ENCODE data around the gene NEDD8. TPM values are rescaled to one million over a fixed set of nuclear protein-coding genes. Genes with fewer than 3 reads are reported as not detected.
"Not testable (repeated sequence)": the region's sequence is repeated elsewhere in the genome, so short reads cannot be mapped to it uniquely, and the experiment has no call there.

Gene NEDD8
- total RNA-seq, 2 donors from 2014 or later, result 196 to 199 TPM

- H3K4me1 Mint-ChIP-seq (ENCODE audit: low read depth in 2 of 2), result peaks cover 34 to 43% of the 10 kb centered on the region in 2 donors
- ATAC-seq (peak; percentile 84 to 85), DNase-seq (ENCODE audit: low spot score) (peak; percentile 88)
- H3K36me3 Mint-ChIP-seq, result peaks cover 7% of the 10 kb centered on the region
- no peaks in the 10 kb centered on the region for H3K9me3 Mint-ChIP-seq
- no peaks in the 10 kb centered on the region for H3K27me3 Mint-ChIP-seq
- peak within 1 kb of the TSS; percentile 97 to 99 for H3K27ac Mint-ChIP-seq
- H3K4me3 Mint-ChIP-seq, result peak within 1 kb of the TSS; percentile 94
These were observed 16.4 kb downstream of the NEDD8 start, which contains the start of gene MDP1 for GRCh38 chr14:24215495-24216344. Gene MDP1, minus strand, starts transcription at chr14:24216066. Its CDS starts 111 bp downstream, at chr14:24215955.

GRCh38 chr14:24213866-24214662 lies 18.1 kb downstream of the NEDD8 start:
- no peaks in the 10 kb centered on the region for H3K27me3 Mint-ChIP-seq
- H3K9me3 Mint-ChIP-seq, result no peaks in the 10 kb centered on the region
- peak overlapping the region; percentile 98 for H3K4me3 Mint-ChIP-seq
- no peak for ATAC-seq
- H3K36me3 Mint-ChIP-seq, result peaks cover 16% of the 10 kb centered on the region
- peak overlapping the region; percentile 97 to 99 for H3K27ac Mint-ChIP-seq
- peaks cover 41 to 49% of the 10 kb centered on the region in 2 donors for H3K4me1 Mint-ChIP-seq (ENCODE audit: low read depth in 2 of 2)
- DNase-seq (ENCODE audit: low spot score), result no peak

- Mint-ChIP-seq H3K36me3 (peaks cover 16% of the 10 kb centered on the region), H3K9me3 (no peaks in the 10 kb centered on the region), H3K4me3 (peak within 1 kb of the TSS; percentile 98), H3K27ac (peak within 1 kb of the TSS; percentile 97 to 99), H3K27me3 (no peaks in the 10 kb centered on the region), H3K4me1 (ENCODE audit: low read depth in 2 of 2) (peaks cover 41 to 49% of the 10 kb centered on the region in 2 donors)
- DNase-seq (ENCODE audit: low spot score) (peak; percentile 99), ATAC-seq (peak; percentile 90 to 94)
These were observed 19.0 kb downstream of the NEDD8 start, which contains the start of gene CHMP4A for GRCh38 chr14:24212924-24213865. Gene CHMP4A, minus strand, starts transcription at chr14:24213488. Its CDS starts 49 bp downstream, at chr14:24213439.

GRCh38 chr14:24211311-24211710 lies 20.9 kb downstream of the NEDD8 start:
- ATAC-seq (no peak), DNase-seq (ENCODE audit: low spot score) (no peak)
- Mint-ChIP-seq H3K27ac (peak overlapping the region; percentile 97 to 99), H3K27me3 (no peaks in the 10 kb centered on the region), H3K4me3 (no peak overlapping the region), H3K36me3 (peaks cover 25% of the 10 kb centered on the region), H3K4me1 (ENCODE audit: low read depth in 2 of 2) (peaks cover 50 to 59% of the 10 kb centered on the region in 2 donors), H3K9me3 (no peaks in the 10 kb centered on the region)

- DNase-seq (ENCODE audit: low spot score) (no peak), ATAC-seq (no peak)
- Mint-ChIP-seq H3K36me3 (peaks cover 45% of the 10 kb centered on the region), H3K9me3 (no peaks in the 10 kb centered on the region), H3K4me3 (no peak overlapping the region), H3K27ac (peak overlapping the region; percentile 23 to 40), H3K4me1 (ENCODE audit: low read depth in 2 of 2) (peaks cover 42 to 45% of the 10 kb centered on the region in 2 donors), H3K27me3 (no peaks in the 10 kb centered on the region)
These were observed 24.5 kb downstream of the NEDD8 start for GRCh38 chr14:24207625-24208024.

- H3K9me3 Mint-ChIP-seq, result no peaks in the 10 kb centered on the region
- H3K4me3 Mint-ChIP-seq, result no peak overlapping the region
- peaks cover 43 to 45% of the 10 kb centered on the region in 2 donors for H3K4me1 Mint-ChIP-seq (ENCODE audit: low read depth in 2 of 2)
- peak in 1 of 2 donors; percentile 60 for ATAC-seq
- peak overlapping the region; percentile 23 to 40 for H3K27ac Mint-ChIP-seq
- H3K36me3 Mint-ChIP-seq, result peaks cover 49% of the 10 kb centered on the region
- H3K27me3 Mint-ChIP-seq, result no peaks in the 10 kb centered on the region
- no peak for DNase-seq (ENCODE audit: low spot score)
These were observed 25.0 kb downstream of the NEDD8 start for GRCh38 chr14:24207104-24207551.

GRCh38 chr14:24206260-24207103 lies 25.7 kb downstream of the NEDD8 start:
- H3K36me3 Mint-ChIP-seq, result peaks cover 52% of the 10 kb centered on the region
- no peak for ATAC-seq
- DNase-seq (ENCODE audit: low spot score), result no peak
- H3K27me3 Mint-ChIP-seq, result no peaks in the 10 kb centered on the region
- no peak overlapping the region for H3K4me3 Mint-ChIP-seq
- peak overlapping the region; percentile 23 to 40 for H3K27ac Mint-ChIP-seq
- no peaks in the 10 kb centered on the region for H3K9me3 Mint-ChIP-seq
- H3K4me1 Mint-ChIP-seq (ENCODE audit: low read depth in 2 of 2), result peaks cover 41 to 43% of the 10 kb centered on the region in 2 donors

GRCh38 chr14:24204163-24205146 lies 27.7 kb downstream of the NEDD8 start:
- no peak overlapping the region for H3K4me3 Mint-ChIP-seq
- no peaks in the 10 kb centered on the region for H3K9me3 Mint-ChIP-seq
- DNase-seq (ENCODE audit: low spot score), result no peak
- ATAC-seq, result no peak
- peaks cover 45% of the 10 kb centered on the region for H3K36me3 Mint-ChIP-seq
- peaks cover 37 to 40% of the 10 kb centered on the region in 2 donors for H3K4me1 Mint-ChIP-seq (ENCODE audit: low read depth in 2 of 2)
- H3K27me3 Mint-ChIP-seq, result no peaks in the 10 kb centered on the region
- no peak overlapping the region for H3K27ac Mint-ChIP-seq

- not testable (repeated sequence) for H3K27ac Mint-ChIP-seq; H3K4me3 Mint-ChIP-seq; ATAC-seq; DNase-seq (ENCODE audit: low spot score); H3K9me3 Mint-ChIP-seq; H3K27me3 Mint-ChIP-seq
- Mint-ChIP-seq H3K36me3 (peaks cover 54% of the 10 kb centered on the region), H3K4me1 (ENCODE audit: low read depth in 2 of 2) (peaks cover 45 to 51% of the 10 kb centered on the region in 2 donors)
These were observed 28.8 kb downstream of the NEDD8 start for GRCh38 chr14:24203249-24203886.

GRCh38 chr14:24202538-24202937 lies 29.6 kb downstream of the NEDD8 start:
- not testable (repeated sequence) for H3K9me3 Mint-ChIP-seq; H3K27ac Mint-ChIP-seq; H3K27me3 Mint-ChIP-seq; ATAC-seq; H3K4me3 Mint-ChIP-seq; DNase-seq (ENCODE audit: low spot score)
- Mint-ChIP-seq H3K4me1 (ENCODE audit: low read depth in 2 of 2) (peaks cover 41 to 46% of the 10 kb centered on the region in 2 donors), H3K36me3 (peaks cover 55% of the 10 kb centered on the region)
